ENCODE data around the gene MAN2B2. TPM values are rescaled to one million over a fixed set of nuclear protein-coding genes. Genes with fewer than 3 reads are reported as not detected.

MAN2B2 gene
- total RNA-seq, 1 experiment from 2014 or later: 20.5 TPM

DNA sequence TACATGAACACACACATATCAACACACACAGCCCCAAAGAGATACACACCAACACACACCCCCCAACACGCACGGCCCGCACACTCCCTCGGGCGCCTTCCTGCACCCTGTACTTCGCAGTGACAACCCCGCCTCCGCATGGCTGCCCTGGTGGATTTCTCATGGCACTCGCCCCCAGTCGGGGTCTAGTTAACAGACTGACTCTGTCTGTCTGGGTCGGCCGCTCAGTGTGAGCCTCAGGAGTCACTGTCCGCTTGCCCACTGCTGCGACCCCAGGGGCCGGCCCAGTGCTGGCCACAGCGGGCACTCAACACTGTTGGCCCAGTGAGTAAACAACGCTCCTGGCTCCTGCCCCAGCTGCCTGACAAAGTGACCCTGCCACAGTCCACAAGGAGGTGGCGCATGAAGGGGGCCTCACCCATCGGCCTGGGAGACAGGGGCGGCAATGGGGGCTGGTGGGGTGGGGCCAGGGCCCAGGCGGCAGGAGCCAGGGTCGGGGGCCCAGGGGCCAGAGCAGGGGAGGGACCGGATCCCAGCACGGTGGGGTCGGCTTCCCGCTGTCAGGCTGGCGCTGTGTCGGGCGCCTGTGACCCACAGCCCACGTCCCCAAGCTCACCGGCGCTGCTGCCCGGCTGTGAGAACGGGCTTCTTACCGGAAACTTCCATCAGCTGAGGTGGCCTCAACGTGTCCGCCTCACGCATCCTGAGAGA, 40.2 kb upstream of the MAN2B2 start:
- Histone ChIP-seq H3K36me3 (ENCODE audit: control insufficient read depth, insufficient read depth, low read length) (no peaks in the 10 kb centered on the region), H3K4me3 (ENCODE audit: low read depth, low read length) (no peak overlapping the region), H3K4me1 (no peaks in the 10 kb centered on the region), H3K9me3 (0 out of 2 replicates have a peak, but pooled peaks cover 2% of the 10 kb centered on the region), H3K27me3 (replicated peaks; ENCODE audit: control insufficient read depth, insufficient read depth, low read length) (no peaks in the 10 kb centered on the region; the same call in 1 of the 2 replicates)
- POLR2A ChIA-PET: no interaction called here
- intact Hi-C loops (cut with micrococcal nuclease; ENCODE audit: unreplicated experiment): no loop called here
- Mint-ChIP-seq H3K4me3 (ENCODE audit: unreplicated experiment) (no peak overlapping the region), H3K27ac (ENCODE audit: unreplicated experiment) (no peak overlapping the region), H3K9me3 (ENCODE audit: unreplicated experiment) (no peaks in the 10 kb centered on the region), H3K27me3 (ENCODE audit: insufficient read depth, unreplicated experiment) (peaks cover 10% of the 10 kb centered on the region), H3K36me3 (ENCODE audit: insufficient read depth, unreplicated experiment) (no peaks in the 10 kb centered on the region), H3K4me1 (ENCODE audit: low read depth, unreplicated experiment) (no peaks in the 10 kb centered on the region)
- CTCF ChIA-PET: no interaction called here
- TF ChIP-seq, protein P1, sequence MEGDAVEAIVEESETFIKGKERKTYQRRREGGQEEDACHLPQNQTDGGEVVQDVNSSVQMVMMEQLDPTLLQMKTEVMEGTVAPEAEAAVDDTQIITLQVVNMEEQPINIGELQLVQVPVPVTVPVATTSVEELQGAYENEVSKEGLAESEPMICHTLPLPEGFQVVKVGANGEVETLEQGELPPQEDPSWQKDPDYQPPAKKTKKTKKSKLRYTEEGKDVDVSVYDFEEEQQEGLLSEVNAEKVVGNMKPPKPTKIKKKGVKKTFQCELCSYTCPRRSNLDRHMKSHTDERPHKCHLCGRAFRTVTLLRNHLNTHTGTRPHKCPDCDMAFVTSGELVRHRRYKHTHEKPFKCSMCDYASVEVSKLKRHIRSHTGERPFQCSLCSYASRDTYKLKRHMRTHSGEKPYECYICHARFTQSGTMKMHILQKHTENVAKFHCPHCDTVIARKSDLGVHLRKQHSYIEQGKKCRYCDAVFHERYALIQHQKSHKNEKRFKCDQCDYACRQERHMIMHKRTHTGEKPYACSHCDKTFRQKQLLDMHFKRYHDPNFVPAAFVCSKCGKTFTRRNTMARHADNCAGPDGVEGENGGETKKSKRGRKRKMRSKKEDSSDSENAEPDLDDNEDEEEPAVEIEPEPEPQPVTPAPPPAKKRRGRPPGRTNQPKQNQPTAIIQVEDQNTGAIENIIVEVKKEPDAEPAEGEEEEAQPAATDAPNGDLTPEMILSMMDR (IDR thresholded peaks at IDR 0.05; ENCODE audit: insufficient read depth in 1 of 2, low read depth in 1 of 2, low read length in 1 of 2, severe bottlenecking in 1 of 2, unreplicated experiment in 1 of 2): no peak
- no peak for DNase-seq
- no TSS peak for BruUV-seq (replicated peaks)

DNA sequence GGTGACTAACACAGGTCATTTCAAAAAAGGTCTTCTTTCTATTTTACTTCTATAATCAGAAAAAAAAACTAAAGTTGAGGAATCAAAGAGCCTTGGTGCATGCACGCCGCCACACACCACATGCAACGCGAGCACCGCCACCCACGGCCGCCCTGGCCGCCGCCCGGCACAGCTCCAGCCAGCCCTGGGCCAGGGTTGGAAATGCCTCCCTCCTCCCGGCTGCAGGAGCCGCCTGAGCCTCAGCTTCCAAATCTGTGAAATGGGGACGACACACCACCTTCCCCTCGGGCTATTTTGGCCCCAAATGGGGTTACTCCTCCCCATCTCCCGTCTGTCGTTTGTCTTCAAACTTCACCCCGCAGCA, 39.7 kb upstream of the MAN2B2 start:
- H3K4me1 ChIP-seq: no peaks in the 10 kb centered on the region
- H3K4me1 Mint-ChIP-seq (ENCODE audit: low read depth, unreplicated experiment): no peaks in the 10 kb centered on the region
- no peaks in the 10 kb centered on the region for H3K36me3 ChIP-seq (ENCODE audit: control insufficient read depth, insufficient read depth, low read length)
- CTCF ChIA-PET: no interaction called here
- no peak overlapping the region for H3K27ac Mint-ChIP-seq (ENCODE audit: unreplicated experiment)
- no TSS peak for BruUV-seq (replicated peaks)
- H3K27me3 Mint-ChIP-seq (ENCODE audit: insufficient read depth, unreplicated experiment): peaks cover 10% of the 10 kb centered on the region
- no peak overlapping the region for H3K4me3 ChIP-seq (ENCODE audit: low read depth, low read length)
- H3K9me3 ChIP-seq: 0 out of 2 replicates have a peak, but pooled peaks cover 2% of the 10 kb centered on the region
- H3K36me3 Mint-ChIP-seq (ENCODE audit: insufficient read depth, unreplicated experiment): no peaks in the 10 kb centered on the region
- TF ChIP-seq, protein P1 (IDR thresholded peaks at IDR 0.05; ENCODE audit: insufficient read depth in 1 of 2, low read depth in 1 of 2, low read length in 1 of 2, severe bottlenecking in 1 of 2, unreplicated experiment in 1 of 2): no peak
- intact Hi-C loops (cut with micrococcal nuclease; ENCODE audit: unreplicated experiment): no loop called here
- DNase-seq: no peak
- H3K27me3 ChIP-seq (replicated peaks; ENCODE audit: control insufficient read depth, insufficient read depth, low read length): no peaks in the 10 kb centered on the region; the same call in 1 of the 2 replicates
- POLR2A ChIA-PET: no interaction called here
- no peak overlapping the region for H3K4me3 Mint-ChIP-seq (ENCODE audit: unreplicated experiment)
- no peaks in the 10 kb centered on the region for H3K9me3 Mint-ChIP-seq (ENCODE audit: unreplicated experiment)

DNA sequence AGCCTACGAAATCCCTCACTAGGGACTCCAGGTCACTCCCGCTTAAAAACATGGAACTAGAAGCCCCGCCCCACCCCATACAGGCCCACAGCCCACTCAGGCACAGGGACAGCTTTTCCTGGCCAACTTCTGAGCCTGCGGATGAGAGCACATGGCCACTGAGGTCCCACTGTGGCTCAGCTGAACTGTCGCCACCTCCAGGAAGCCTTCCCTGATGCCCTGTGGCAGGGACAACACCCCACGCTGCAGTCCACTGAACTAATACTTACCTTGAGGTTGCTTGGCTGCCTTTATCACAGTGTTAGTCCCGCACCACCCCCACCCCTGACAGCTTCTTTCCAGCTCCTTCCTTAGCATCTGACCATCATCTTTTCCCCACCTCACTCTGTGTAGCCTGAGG, 39.3 kb upstream of the MAN2B2 start:
- Histone ChIP-seq H3K4me3 (ENCODE audit: low read depth, low read length) (no peak overlapping the region), H3K27me3 (replicated peaks; ENCODE audit: control insufficient read depth, insufficient read depth, low read length) (no peaks in the 10 kb centered on the region; the same call in 1 of the 2 replicates), H3K9me3 (0 out of 2 replicates have a peak, but pooled peaks cover 2% of the 10 kb centered on the region), H3K4me1 (no peaks in the 10 kb centered on the region), H3K36me3 (ENCODE audit: control insufficient read depth, insufficient read depth, low read length) (no peaks in the 10 kb centered on the region)
- BruUV-seq (replicated peaks): no TSS peak
- no peaks in the 10 kb centered on the region for H3K4me1 Mint-ChIP-seq (ENCODE audit: low read depth, unreplicated experiment)
- POLR2A ChIA-PET: no interaction called here
- intact Hi-C loops (cut with micrococcal nuclease; ENCODE audit: unreplicated experiment): no loop called here
- H3K36me3 Mint-ChIP-seq (ENCODE audit: insufficient read depth, unreplicated experiment): no peaks in the 10 kb centered on the region
- CTCF ChIA-PET: no interaction called here
- no peak overlapping the region for H3K27ac Mint-ChIP-seq (ENCODE audit: unreplicated experiment)
- H3K4me3 Mint-ChIP-seq (ENCODE audit: unreplicated experiment): no peak overlapping the region
- TF ChIP-seq, protein P1 (IDR thresholded peaks at IDR 0.05; ENCODE audit: insufficient read depth in 1 of 2, low read depth in 1 of 2, low read length in 1 of 2, severe bottlenecking in 1 of 2, unreplicated experiment in 1 of 2): no peak
- H3K27me3 Mint-ChIP-seq (ENCODE audit: insufficient read depth, unreplicated experiment): peaks cover 10% of the 10 kb centered on the region
- no peak for DNase-seq
- H3K9me3 Mint-ChIP-seq (ENCODE audit: unreplicated experiment): no peaks in the 10 kb centered on the region
